Motor neuron (in vitro differentiated cells): ENCODE results near the gene TCTN1. TPM values are rescaled to one million over a fixed set of nuclear protein-coding genes. Genes with fewer than 3 reads are reported as not detected.
"Not testable (repeated sequence)": the region's sequence is repeated elsewhere in the genome, so short reads cannot be mapped to it uniquely, and the experiment has no call there.

Experiments used
- ATAC-seq, 8 experiments: fragments of 200-7000 bp; cut with Tn5 transposase; replicated peaks in 6 of 8; 2 replicates each; pipeline ENCODE4 v1.8.0; 2021; ENCODE audit warnings: mild to moderate bottlenecking in 8 of 8, moderate library complexity in 8 of 8
- H3K27ac ChIP-seq, 2 donors: fragments of 250-450 bp; sonication (Bioruptor Pico); 2 replicates each; pipeline ENCODE4 v1.9.0; 2021; ENCODE audit warnings: antibody characterized with exemption in 2 of 2, mild to moderate bottlenecking in 2 of 2, moderate library complexity in 1 of 2
- H3K4me1 ChIP-seq, 2 donors: fragments of 250-450 bp; sonication (Bioruptor Pico); replicated peaks in 1 of 2; 2 replicates each; pipeline ENCODE4 v1.6.1; 2021; ENCODE audit warnings: antibody characterized with exemption in 2 of 2, mild to moderate bottlenecking in 2 of 2, moderate library complexity in 1 of 2
- H3K4me3 ChIP-seq, 5 donors: fragments of 250-450 bp; sonication (Bioruptor Pico); 2 replicates each; pipeline ENCODE4 v1.9.0; 2021; ENCODE audit warnings: antibody characterized with exemption in 5 of 5, mild to moderate bottlenecking in 5 of 5, moderate library complexity in 4 of 5
- WGBS, 10 experiments: fragments of 450-650 bp; shearing (Covaris generic); methylation state at CpG; one replicate each; pipeline ENCODE4 v1.0.0; 2022; 5-methylcytosine and 5-hydroxymethylcytosine counted together
- in situ Hi-C, 9 experiments: fragments of 400-800 bp; cut with MboI; loops; one replicate each; pipeline ENCODE4 v1.15.0; 2021; ENCODE audit warnings: low sequenced_read_pairs in 9 of 9, low pct_unique_long_range_greater_than_20kb in 2 of 9; ENCODE audit not compliant: unreplicated experiment in 9 of 9
- total RNA-seq, 8 experiments: library from RNA; unstranded; fragments of 300-600 nt; gene quantifications; 2 replicates each; pipeline versions ENCODE4 v1.2.3 to v1.2.4, GENCODE V29; 2022

TCTN1 gene
- total RNA-seq, result 100 to 1,000 TPM in 1 of 8 experiments, 10 to 100 TPM in 7; 37.7 to 116 (median 51.4) TPM

GRCh38 chr12:110613771-110614684, at the start of gene TCTN1:
TCTN1 (plus strand) TSS chr12:110614129; CDS start chr12:110614183, 54 bp downstream.
- Histone ChIP-seq H3K27ac (peak within 1 kb of the TSS; percentile 66 to 74), H3K4me1 (peaks cover 6 to 8% of the 10 kb centered on the region in 2 donors), H3K4me3 (peak within 1 kb of the TSS; percentile 54 to 60 (median 55))
- in situ Hi-C loops, result loop anchor here in 1 of 9 experiments (25.0 kb wide), 1 partner anchor 102 kb away; the partner anchor contains the start of genes RAD9B and VPS29
- ATAC-seq, result peak; percentile 94 to 99 (median 98)
- WGBS, 10 experiments, result 0 to 27% (median 5%) methylated on average over 1 to 18 of the region's 60 CpGs; no CpG with 5 or more reads in 2 of the 10 experiments

DNA sequence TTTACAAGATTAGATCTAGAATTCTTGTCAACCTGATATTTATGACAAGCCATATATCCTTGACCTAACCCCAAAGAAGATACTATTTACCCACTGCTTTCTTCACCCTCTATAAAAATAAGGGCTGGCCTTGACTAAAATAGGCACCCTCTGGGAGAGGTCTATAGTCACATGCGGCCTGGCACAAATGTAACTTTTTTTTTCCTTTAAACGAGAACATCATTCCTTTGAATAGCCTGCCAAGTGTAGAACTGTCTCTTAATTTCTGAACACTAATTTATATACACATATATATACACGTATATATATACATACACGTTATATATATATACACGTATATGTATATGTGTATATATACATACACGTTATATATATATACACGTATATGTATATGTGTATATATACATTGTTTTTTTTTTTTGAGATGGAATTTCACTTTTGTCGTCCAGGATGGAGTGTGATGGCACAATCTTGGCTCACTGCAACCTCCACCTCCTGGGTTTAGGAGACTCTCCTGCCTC, 49.4 kb upstream of the TCTN1 start:
- Histone ChIP-seq H3K27ac (no peak overlapping the region), H3K4me1 (peaks cover 10 to 23% of the 10 kb centered on the region in 2 donors), H3K4me3 (no peak overlapping the region)
- no peak for ATAC-seq
- in situ Hi-C loops, result no loop called here
- WGBS, 10 experiments, result 46 to 100% (median 82%) methylated on average over 2 to 8 of the region's 8 CpGs; no CpG with 5 or more reads in 2 of the 10 experiments

GRCh38 chr12:110565894-110566871, 47.7 kb upstream of the TCTN1 start:
- no peak overlapping the region for H3K27ac ChIP-seq
- peak in 4 of 8 experiments; percentile 32 to 89 (median 52) for ATAC-seq

GRCh38 chr12:110566993-110567392, 46.9 kb upstream of the TCTN1 start:
- no peak for ATAC-seq
- Histone ChIP-seq H3K4me3 (no peak overlapping the region), H3K4me1 (peaks cover 8 to 12% of the 10 kb centered on the region in 2 donors), H3K27ac (no peak overlapping the region)
- 71 to 100% (median 96%) methylated on average over 1 to 5 of the region's 5 CpGs; no CpG with 5 or more reads in 2 of the 10 experiments for WGBS, 10 experiments
- in situ Hi-C loops, result no loop called here

More at GRCh38 chr12:110565894-110566871, 47.7 kb upstream of the TCTN1 start:
- whole genome bisulfite sequencing, 10 experiments, result 79 to 100% (median 85%) methylated on average over 1 to 8 of the region's 8 CpGs; no CpG with 5 or more reads in 3 of the 10 experiments
- in situ Hi-C loops, result no loop called here
- H3K4me3 ChIP-seq, result no peak overlapping the region
- H3K4me1 ChIP-seq, result peaks cover 9 to 15% of the 10 kb centered on the region in 2 donors

- in situ Hi-C loops, result no loop called here
- no peak overlapping the region for H3K4me3 ChIP-seq
- no peak for ATAC-seq
- H3K27ac ChIP-seq, result no peak overlapping the region
- 80 to 100% (median 94%) methylated on average over 1 to 3 of the region's 6 CpGs; no CpG with 5 or more reads in 4 of the 10 experiments for WGBS, 10 experiments
- H3K4me1 ChIP-seq, result peaks cover 8% of the 10 kb centered on the region in 2 donors
Observed at GRCh38 chr12:110568752-110569151, 45.2 kb upstream of the TCTN1 start.

- in situ Hi-C loops, H3K4me1 ChIP-seq, ATAC-seq, H3K4me3 ChIP-seq, H3K27ac ChIP-seq: not testable (repeated sequence)
- no CpG with 5 or more reads among the region's 2 CpGs for WGBS, 10 experiments
Observed at GRCh38 chr12:110569838-110570237, 44.1 kb upstream of the TCTN1 start.

DNA sequence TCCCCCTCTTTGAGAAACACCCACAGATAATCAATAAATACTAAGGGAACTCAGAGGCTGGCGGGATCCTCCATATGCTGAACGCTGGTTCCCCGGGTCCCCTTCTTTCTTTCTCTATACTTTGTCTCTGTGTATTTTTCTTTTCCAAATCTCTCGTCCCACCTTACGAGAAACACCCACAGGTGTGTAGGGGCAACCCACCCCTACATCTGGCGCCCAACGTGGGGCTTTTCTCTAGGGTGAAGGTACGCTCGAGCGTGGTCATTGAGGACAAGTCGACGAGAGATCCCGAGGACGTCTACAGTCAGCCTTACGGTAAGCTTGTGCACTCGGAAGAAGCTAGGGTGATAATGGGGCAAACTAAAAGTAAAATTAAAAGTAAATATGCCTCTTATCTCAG, 43.1 kb upstream of the TCTN1 start:
- H3K4me1 ChIP-seq, in situ Hi-C loops, ATAC-seq, H3K27ac ChIP-seq, H3K4me3 ChIP-seq: not testable (repeated sequence)
- no CpG with 5 or more reads among the region's 16 CpGs for WGBS, 10 experiments

GRCh38 chr12:110574044-110574443, 39.9 kb upstream of the TCTN1 start:
- Histone ChIP-seq H3K4me1 (peaks cover 0 to 2% of the 10 kb centered on the region in 2 donors), H3K4me3 (no peak overlapping the region), H3K27ac (no peak overlapping the region)
- 75 to 100% (median 96%) methylated on average over 1 of the region's 1 CpG; no CpG with 5 or more reads in 2 of the 10 experiments for WGBS, 10 experiments
- in situ Hi-C loops, result no loop called here
- ATAC-seq, result no peak

GRCh38 chr12:110574717-110575230, 39.2 kb upstream of the TCTN1 start:
- H3K4me3 ChIP-seq, H3K27ac ChIP-seq, in situ Hi-C loops, ATAC-seq, H3K4me1 ChIP-seq: not testable (repeated sequence)
- 72 to 100% (median 92%) methylated on average over 1 to 7 of the region's 10 CpGs; no CpG with 5 or more reads in 1 of the 10 experiments for WGBS, 10 experiments

DNA sequence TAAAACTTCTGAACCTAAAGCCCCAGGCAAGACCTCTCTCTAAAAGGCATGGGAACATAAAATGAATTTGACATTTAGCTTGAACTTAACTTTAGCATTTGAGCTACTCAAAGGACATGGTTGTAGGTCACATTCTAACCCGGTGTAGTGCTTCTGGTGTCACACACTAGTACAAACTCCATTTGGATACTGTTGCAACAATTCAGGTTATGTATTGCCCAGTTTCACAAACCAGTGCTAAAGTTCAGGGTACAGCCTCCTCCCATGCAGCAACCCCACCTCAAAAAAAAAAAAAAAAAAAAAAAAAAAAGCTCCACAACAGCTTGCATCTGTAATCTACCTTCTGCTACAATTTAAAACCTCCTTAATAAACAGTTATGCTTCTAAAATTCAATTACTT, 38.6 kb upstream of the TCTN1 start:
- ATAC-seq, result no peak
- H3K4me1 ChIP-seq, result peaks cover 0 to 2% of the 10 kb centered on the region in 2 donors
- in situ Hi-C loops, result no loop called here
- H3K4me3 ChIP-seq, result no peak overlapping the region
- no peak overlapping the region for H3K27ac ChIP-seq
- WGBS, 10 experiments, result 0 to 86% (median 40%) methylated on average over 1 of the region's 1 CpG; no CpG with 5 or more reads in 2 of the 10 experiments

- Histone ChIP-seq H3K4me1 (peaks cover 3 to 7% of the 10 kb centered on the region in 2 donors), H3K4me3 (no peak overlapping the region), H3K27ac (no peak overlapping the region)
- ATAC-seq, result no peak
- in situ Hi-C loops, result no loop called here
- 83 to 100% (median 94%) methylated on average over 1 to 2 of the region's 2 CpGs; no CpG with 5 or more reads in 5 of the 10 experiments for WGBS, 10 experiments
Observed at GRCh38 chr12:110576504-110576903, 37.4 kb upstream of the TCTN1 start.
